Activated CD8-positive, alpha-beta memory T cell treated with anti-CD3 and anti-CD28 coated beads, Interleukin-2, amount 10 ng/mL, durations not matched to agents 7 days and 5 days (primary cell): ENCODE results near the gene AKT1. TPM values are rescaled to one million over a fixed set of nuclear protein-coding genes. Genes with fewer than 3 reads are reported as not detected.
"Not testable (repeated sequence)": the region's sequence is repeated elsewhere in the genome, so short reads cannot be mapped to it uniquely, and the experiment has no call there.

Experiments used
- ATAC-seq: fragments of 150-1000 bp; cut with Tn5 transposase; one replicate; pipeline ENCODE4 v1.10.0; 2021; ENCODE audit warnings: moderate library complexity
- CTCF ChIA-PET: fragments of 350-600 bp; sonication (Branson Sonifier 250); formaldehyde crosslinking; loops from one replicate; lab custom pipeline; 2021; ENCODE audit warnings: antibody characterized with exemption; lab: Charles Lee
- DNase-seq: peaks from one replicate; pipeline ENCODE4 v3.0.0-alpha.2; 2020
- H3K27ac Mint-ChIP-seq: one replicate; pipeline ENCODE4 v1.8.0; 2021; ENCODE audit warnings: mild to moderate bottlenecking, mixed read lengths
- H3K27me3 Mint-ChIP-seq: one replicate; pipeline ENCODE4 v1.8.0; 2021; ENCODE audit warnings: mixed read lengths
- H3K36me3 Mint-ChIP-seq: one replicate; pipeline ENCODE4 v1.8.0; 2021; ENCODE audit warnings: mild to moderate bottlenecking, mixed read lengths
- H3K4me1 Mint-ChIP-seq: one replicate; pipeline ENCODE4 v1.8.0; 2021; ENCODE audit warnings: mixed read lengths
- H3K4me3 Mint-ChIP-seq: one replicate; pipeline ENCODE4 v1.8.0; 2021; ENCODE audit warnings: mild to moderate bottlenecking, moderate library complexity, mixed read lengths
- H3K9me3 Mint-ChIP-seq: one replicate; pipeline ENCODE4 v1.8.0; 2022; ENCODE audit warnings: low read depth, mixed read lengths
- total RNA-seq, 2 experiments: library from RNA; stranded (reverse); gene quantifications; one replicate each; pipeline ENCODE4 v1.2.3, GENCODE V29; 2021

AKT1 gene
- total RNA-seq = 100 to 1,000 TPM; 178 to 202 TPM

GRCh38 chr14:104794993-104795780 is at the start of gene AKT1:
Gene AKT1, minus strand, starts transcription at chr14:104795748. Its CDS starts 3,105 bp downstream, at chr14:104792643.
- H3K27ac Mint-ChIP-seq = peak within 1 kb of the TSS; percentile 86
- peak; percentile 68 for ATAC-seq
- H3K4me3 Mint-ChIP-seq = peak within 1 kb of the TSS; percentile 88
- peak; percentile 56 for DNase-seq
- peaks cover 6% of the 10 kb centered on the region for H3K27me3 Mint-ChIP-seq
- CTCF ChIA-PET = interaction anchor here (0.7 to 2.5 kb wide), 5 partner anchors 27 to 43 kb away, joined by 3 to 13 read pairs (median 3); no protein-coding TSS in a partner anchor
- peaks cover 32% of the 10 kb centered on the region for H3K4me1 Mint-ChIP-seq
- H3K9me3 Mint-ChIP-seq = no peaks in the 10 kb centered on the region
- peaks cover 6% of the 10 kb centered on the region for H3K36me3 Mint-ChIP-seq

GRCh38 chr14:104845033-104845666 is 49.6 kb upstream of the AKT1 start:
- H3K27me3 Mint-ChIP-seq = peaks cover 61% of the 10 kb centered on the region
- CTCF ChIA-PET = interaction anchor here (1.3 kb wide), 1 partner anchor 205 kb away, joined by 3 read pairs; no protein-coding TSS in a partner anchor

GRCh38 chr14:104844306-104845032 is 48.9 kb upstream of the AKT1 start:
- no peak for DNase-seq
- Mint-ChIP-seq H3K27me3 (peaks cover 61% of the 10 kb centered on the region), H3K36me3 (no peaks in the 10 kb centered on the region), H3K27ac (no peak overlapping the region), H3K4me3 (no peak overlapping the region), H3K9me3 (no peaks in the 10 kb centered on the region), H3K4me1 (no peaks in the 10 kb centered on the region)
- ATAC-seq = no peak
- CTCF ChIA-PET = interaction anchor here (0.6 kb wide), 1 partner anchor 750 kb away, joined by 3 read pairs; no protein-coding TSS in a partner anchor

More at GRCh38 chr14:104845033-104845666, 49.6 kb upstream of the AKT1 start:
- Mint-ChIP-seq H3K36me3 (no peaks in the 10 kb centered on the region), H3K4me3 (no peak overlapping the region), H3K9me3 (no peaks in the 10 kb centered on the region), H3K4me1 (no peaks in the 10 kb centered on the region), H3K27ac (no peak overlapping the region)
- no peak for ATAC-seq
- DNase-seq = no peak

DNA sequence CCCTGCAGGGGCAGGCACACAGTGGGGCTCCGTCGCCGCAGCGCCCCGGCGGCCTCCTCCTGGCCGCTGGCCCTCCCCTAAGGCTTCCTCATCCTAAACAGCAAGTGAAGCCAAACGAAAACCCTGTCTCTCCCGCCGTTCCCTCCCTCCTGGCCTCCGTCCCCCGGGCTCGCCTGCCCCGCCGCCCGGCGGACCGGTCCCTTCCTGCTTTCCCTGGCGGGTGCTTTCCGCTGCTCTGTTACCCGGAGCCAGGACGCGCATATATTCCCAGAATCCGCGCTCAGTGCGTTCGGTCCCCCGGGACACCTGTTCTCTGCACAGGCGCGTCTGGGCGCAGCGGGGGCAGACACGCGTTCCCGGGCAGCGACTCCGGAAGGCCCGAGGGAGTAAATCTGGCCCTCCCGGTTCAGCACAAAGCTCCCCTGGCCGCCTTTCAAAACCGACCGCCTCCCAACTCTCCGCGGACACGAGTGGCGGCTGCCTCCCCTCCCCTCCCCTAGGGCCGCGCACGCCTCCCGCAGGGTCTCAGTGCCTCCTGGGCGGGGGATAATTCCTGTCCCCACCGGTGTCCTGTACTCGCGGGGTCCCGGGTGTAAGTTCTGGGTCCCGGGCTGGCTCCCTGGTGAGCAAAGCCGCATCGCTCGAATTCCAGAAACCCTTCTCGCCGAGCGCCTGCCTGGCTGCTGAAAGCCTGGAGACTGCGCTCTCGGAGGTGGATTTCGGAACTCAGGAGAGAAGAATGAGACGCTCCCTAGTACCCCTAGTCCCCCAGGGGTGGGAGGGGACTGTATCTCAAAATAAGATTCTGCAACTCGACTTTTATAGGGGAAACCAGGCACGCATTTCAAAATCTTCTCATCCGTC is 48.1 kb upstream of the AKT1 start:
- no peak overlapping the region for H3K4me3 Mint-ChIP-seq
- no peaks in the 10 kb centered on the region for H3K36me3 Mint-ChIP-seq
- CTCF ChIA-PET = interaction anchor here (0.6 kb wide), 1 partner anchor 749 kb away, joined by 3 read pairs; no protein-coding TSS in a partner anchor
- H3K27me3 Mint-ChIP-seq = peaks cover 67% of the 10 kb centered on the region
- H3K4me1 Mint-ChIP-seq = no peaks in the 10 kb centered on the region
- ATAC-seq (no peak), DNase-seq (no peak)
- no peak overlapping the region for H3K27ac Mint-ChIP-seq
- H3K9me3 Mint-ChIP-seq = no peaks in the 10 kb centered on the region

- Mint-ChIP-seq H3K4me3 (no peak overlapping the region), H3K36me3 (no peaks in the 10 kb centered on the region), H3K4me1 (no peaks in the 10 kb centered on the region), H3K27me3 (peaks cover 74% of the 10 kb centered on the region), H3K9me3 (no peaks in the 10 kb centered on the region), H3K27ac (no peak overlapping the region)
- ATAC-seq (no peak), DNase-seq (no peak)
- CTCF ChIA-PET = no interaction called here
Observed at GRCh38 chr14:104843006-104843405, 47.5 kb upstream of the AKT1 start.

- Mint-ChIP-seq H3K27ac (no peak overlapping the region), H3K36me3 (no peaks in the 10 kb centered on the region), H3K4me3 (no peak overlapping the region), H3K27me3 (peaks cover 75% of the 10 kb centered on the region), H3K9me3 (no peaks in the 10 kb centered on the region), H3K4me1 (no peaks in the 10 kb centered on the region)
- DNase-seq (no peak), ATAC-seq (no peak)
- CTCF ChIA-PET = interaction anchor here (0.8 to 1.0 kb wide), 2 partner anchors 14 to 73 kb away, joined by 3 read pairs; no protein-coding TSS in a partner anchor
Observed at GRCh38 chr14:104841730-104842129, 46.2 kb upstream of the AKT1 start.

DNA sequence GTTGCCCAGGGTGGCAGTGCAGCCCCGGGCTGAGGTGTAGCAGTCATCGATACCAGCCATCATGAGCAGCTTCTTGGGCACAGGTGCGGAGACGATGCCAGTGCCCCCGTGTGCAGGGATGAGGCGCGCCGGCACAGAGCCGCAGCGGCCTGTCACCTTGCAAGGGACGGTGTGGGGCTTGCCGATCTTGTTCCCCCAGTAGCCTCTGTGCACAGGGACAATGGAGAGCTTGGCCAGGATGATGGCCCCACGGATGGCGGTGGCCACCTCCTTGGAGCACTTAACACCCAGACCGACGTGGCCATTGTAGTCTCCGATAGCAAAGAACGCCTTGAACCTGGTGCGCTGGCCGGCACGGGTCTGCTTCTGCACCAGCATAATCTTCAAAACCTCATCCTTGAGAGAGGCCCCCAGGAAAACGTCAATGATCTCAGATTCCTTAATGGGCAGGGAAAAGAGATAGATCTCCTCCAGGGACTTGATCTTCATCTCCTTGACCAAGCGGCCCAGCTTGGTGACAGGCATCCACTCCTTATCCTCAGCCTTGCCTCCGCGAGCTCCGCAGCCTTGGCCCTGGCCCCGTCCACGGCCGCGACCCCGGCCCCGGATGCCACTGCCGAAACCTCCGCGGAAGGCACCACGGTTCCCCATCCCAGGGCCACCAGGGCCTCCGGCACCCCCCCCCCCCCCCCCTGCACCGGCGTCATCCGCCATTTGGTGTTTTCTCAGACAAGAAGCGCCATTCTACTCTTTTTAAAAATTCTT is 40.8 kb upstream of the AKT1 start:
- H3K9me3 Mint-ChIP-seq, H3K4me3 Mint-ChIP-seq, DNase-seq, ATAC-seq, H3K27ac Mint-ChIP-seq, H3K36me3 Mint-ChIP-seq, H3K4me1 Mint-ChIP-seq: not testable (repeated sequence)
- H3K27me3 Mint-ChIP-seq = peaks cover 27% of the 10 kb centered on the region
- CTCF ChIA-PET = interaction anchor here (0.7 kb wide), 1 partner anchor 1199 kb away, joined by 3 read pairs; no protein-coding TSS in a partner anchor

DNA sequence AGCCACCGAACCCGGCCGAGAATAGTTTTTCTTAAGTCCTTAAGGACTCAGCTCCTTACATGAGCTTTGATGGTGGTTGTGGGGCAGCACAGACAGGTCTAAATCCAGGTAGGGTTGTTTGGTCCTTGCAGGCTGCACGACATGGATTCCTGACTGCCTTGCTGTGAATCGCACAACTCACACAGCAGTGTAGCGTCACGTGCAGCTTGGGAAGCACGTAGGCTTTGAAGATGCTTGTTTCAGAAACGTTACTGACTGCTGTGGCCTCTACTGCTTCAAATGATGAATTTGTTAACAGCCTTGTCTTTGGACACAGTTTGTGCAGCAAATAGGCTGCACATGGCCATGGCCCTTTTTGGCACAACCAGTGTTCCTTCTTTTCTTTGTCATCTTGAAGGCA is 35.2 kb upstream of the AKT1 start:
- Mint-ChIP-seq H3K27ac (no peak overlapping the region), H3K4me3 (no peak overlapping the region), H3K9me3 (no peaks in the 10 kb centered on the region), H3K36me3 (no peaks in the 10 kb centered on the region), H3K27me3 (peaks cover 15% of the 10 kb centered on the region), H3K4me1 (peaks cover 10% of the 10 kb centered on the region)
- ATAC-seq (no peak), DNase-seq (no peak)
- CTCF ChIA-PET = interaction anchor here (1.2 kb wide), 1 partner anchor 62 kb away, joined by 7 read pairs; no protein-coding TSS in a partner anchor

GRCh38 chr14:104827177-104828055 is 31.9 kb upstream of the AKT1 start:
- peaks cover 4% of the 10 kb centered on the region for H3K36me3 Mint-ChIP-seq
- H3K4me3 Mint-ChIP-seq = peak overlapping the region; percentile 45
- CTCF ChIA-PET = interaction anchor here (0.6 to 5.2 kb wide), 15 partner anchors 14 to 104 kb away, joined by 3 to 124 read pairs (median 4); partner anchors contain the start of genes ADSS1, AKT1, SIVA1 and ZBTB42
- peak; percentile 64 for DNase-seq
- ATAC-seq = peak; percentile 58
- H3K27ac Mint-ChIP-seq = no peak overlapping the region
- peaks cover 14% of the 10 kb centered on the region for H3K4me1 Mint-ChIP-seq
- H3K27me3 Mint-ChIP-seq = peaks cover 29% of the 10 kb centered on the region
- peaks cover 6% of the 10 kb centered on the region for H3K9me3 Mint-ChIP-seq

- ATAC-seq (no peak), DNase-seq (no peak)
- CTCF ChIA-PET = interaction anchor here (0.6 to 5.2 kb wide), 16 partner anchors 14 to 103 kb away, joined by 3 to 124 read pairs (median 4); partner anchors contain the start of genes ADSS1, AKT1, SIVA1 and ZBTB42
- Mint-ChIP-seq H3K27me3 (peaks cover 29% of the 10 kb centered on the region), H3K27ac (no peak overlapping the region), H3K4me3 (peak overlapping the region; percentile 45), H3K9me3 (peaks cover 6% of the 10 kb centered on the region), H3K4me1 (peaks cover 14% of the 10 kb centered on the region), H3K36me3 (peaks cover 4% of the 10 kb centered on the region)
Observed at GRCh38 chr14:104826861-104827176, 31.3 kb upstream of the AKT1 start.
